Esophagus mucosa (tissue), 1 donor: ENCODE results near the gene M6PR. TPM values are rescaled to one million over a fixed set of nuclear protein-coding genes. Genes with fewer than 3 reads are reported as not detected.
"Not testable (repeated sequence)": the region's sequence is repeated elsewhere in the genome, so short reads cannot be mapped to it uniquely, and the experiment has no call there.

ENCODE experiments used
- ATAC-seq: fragments of 200-7000 bp; cut with Tn5 transposase; one replicate; pipeline ENCODE4 v1.9.1; 2020
- total RNA-seq: library from RNA; stranded (reverse); gene quantifications from one replicate; pipeline ENCODE4 v1.2.4, GENCODE V29; 2023
- donor health status: DM: yes; HTN: yes; CAD: no.

Gene M6PR
- total RNA-seq, 1 donor from 2014 or later: 82.1 TPM

GRCh38 chr12:8911606-8912268, 37.7 kb downstream of the M6PR start:
- ATAC-seq: no peak

DNA sequence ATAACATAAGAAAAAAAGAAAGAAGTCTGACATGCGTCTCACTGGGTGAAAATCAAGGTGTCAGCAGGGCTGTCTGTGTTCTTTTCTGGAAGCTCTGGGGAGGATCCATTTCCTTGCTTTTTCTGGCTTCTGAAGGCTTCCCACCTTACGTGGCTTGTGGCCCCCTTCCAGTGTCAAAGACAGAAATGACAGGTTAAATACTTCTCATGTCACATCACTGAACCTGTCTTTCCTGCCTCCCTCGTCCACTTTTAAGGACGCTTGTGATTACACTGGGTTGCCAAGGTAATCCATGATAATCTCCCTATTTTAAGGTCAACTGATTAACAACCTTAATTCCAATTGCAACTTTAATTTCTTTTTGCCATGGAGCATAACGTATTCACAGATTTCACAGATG, 39.7 kb downstream of the M6PR start:
- no peak for ATAC-seq

DNA sequence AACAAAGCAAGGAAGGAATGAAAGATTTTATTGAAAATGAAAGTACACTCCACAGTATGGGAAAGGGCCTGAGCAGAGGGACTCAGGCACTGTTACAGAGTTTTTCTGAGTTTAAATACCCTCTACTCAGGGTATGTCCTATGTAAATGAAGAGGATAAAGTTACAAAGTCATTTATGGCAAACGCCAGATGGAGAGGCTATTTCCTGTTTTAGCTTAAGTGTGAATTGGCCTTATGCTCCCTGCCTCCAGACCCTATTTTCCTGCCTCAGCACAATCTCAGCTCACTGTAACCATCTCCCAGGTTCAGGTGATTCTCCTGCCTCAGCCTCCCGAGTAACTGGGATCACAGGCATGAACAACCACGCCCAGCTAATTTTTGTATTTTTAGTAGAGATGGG, 41.9 kb downstream of the M6PR start:
- no peak for ATAC-seq

GRCh38 chr12:8906266-8907180, 42.9 kb downstream of the M6PR start:
- no peak for ATAC-seq

DNA sequence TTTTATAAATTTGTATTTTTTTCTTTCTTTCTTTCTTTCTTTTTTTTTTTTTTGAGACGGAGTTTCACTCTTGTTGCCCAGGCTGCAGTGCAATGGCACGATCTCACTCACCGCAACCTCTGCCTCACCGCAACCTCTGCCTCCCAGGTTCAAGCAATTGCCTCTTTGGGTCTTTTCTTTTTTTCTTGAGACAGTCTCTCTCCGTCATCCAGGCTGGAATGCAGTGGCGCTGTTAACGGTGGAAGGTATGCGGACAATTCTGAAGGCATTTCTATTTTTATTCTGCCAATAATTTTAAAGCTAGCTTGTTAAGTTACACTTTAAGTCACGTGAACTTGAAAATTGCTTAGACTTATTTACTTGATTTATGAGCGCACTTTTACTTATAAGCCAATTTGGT, 43.9 kb downstream of the M6PR start:
- ATAC-seq: no peak

DNA sequence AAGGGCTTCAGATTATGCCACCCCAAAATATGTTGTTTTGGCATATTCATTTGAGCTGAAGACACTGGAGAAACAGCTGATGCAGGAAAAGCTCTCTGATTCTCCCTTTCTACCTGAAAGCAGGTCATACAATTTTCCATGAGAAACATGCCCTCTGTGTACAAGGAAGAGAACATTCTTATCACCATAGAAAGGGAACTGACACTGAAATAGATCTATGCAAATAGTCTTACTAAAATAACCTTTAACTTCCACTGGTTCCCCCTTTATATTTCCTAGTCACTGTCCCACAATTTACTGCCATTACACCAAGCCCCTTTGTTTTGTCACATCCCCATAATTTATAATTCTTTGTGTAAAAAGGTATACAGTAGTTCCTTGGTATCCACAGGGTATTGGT, 44.8 kb downstream of the M6PR start:
- no peak for ATAC-seq

DNA sequence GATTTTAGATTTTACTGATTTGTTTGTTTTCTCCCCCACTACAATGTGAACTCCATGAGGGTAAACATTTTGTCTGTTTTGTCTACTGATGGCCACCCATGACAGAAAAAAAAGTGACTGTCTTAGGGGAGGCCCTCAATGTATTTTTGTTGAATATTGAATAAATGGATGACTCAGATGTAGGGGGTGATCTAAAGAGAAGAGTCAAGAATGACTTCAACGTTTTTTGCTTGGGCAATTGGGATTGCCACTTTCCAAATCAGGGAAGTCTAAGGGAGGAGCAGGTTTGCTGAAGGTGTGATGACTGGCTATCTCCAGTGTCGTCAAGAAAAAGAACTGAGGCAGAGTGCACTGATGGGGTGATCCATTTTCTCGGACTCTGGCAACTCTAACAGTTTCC, 45.8 kb downstream of the M6PR start:
- ATAC-seq: no peak

- ATAC-seq: not testable (repeated sequence)
These were observed 46.7 kb downstream of the M6PR start for GRCh38 chr12:8902703-8903102.

DNA sequence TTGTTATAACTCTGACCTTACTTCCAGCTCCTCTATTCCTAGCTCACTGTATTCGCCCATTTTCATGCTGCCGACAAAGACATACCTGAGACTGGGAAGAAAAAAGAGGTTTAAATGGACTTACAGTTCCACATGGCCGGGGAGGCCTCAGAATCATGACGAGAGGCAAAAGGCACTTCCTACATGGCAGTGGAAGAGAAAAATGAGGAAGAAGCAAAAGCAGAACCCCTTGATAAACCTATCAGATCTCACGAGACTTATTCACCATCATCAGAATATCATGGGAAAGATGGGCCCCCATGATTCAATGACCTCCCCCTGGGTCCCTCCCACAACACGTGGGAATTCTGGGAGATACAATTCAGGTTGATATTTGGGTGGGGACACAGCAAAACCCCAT, 49.6 kb downstream of the M6PR start:
- no peak for ATAC-seq

- ATAC-seq: no peak
These were observed 52.4 kb downstream of the M6PR start for GRCh38 chr12:8897081-8897480.

DNA sequence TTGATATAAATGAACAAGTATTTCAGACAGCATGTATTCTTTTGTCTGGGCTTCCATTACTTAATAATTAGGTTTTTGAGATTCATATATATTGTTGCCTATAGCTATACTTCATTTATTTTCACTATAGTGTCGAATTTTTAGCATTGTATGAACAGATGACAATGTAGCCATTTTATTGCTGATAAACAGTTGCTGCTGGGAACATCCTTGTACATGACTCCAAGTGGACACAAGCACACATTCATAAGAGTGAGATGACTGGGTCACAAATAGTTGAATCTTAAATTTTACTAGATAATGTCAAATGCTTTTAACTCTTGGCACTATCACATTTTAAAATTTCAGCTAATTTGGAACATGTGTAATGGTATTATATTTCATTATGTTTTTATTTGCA, 54.5 kb downstream of the M6PR start:
- no peak for ATAC-seq

GRCh38 chr12:8894378-8894777, 55.1 kb downstream of the M6PR start:
- no peak for ATAC-seq

DNA sequence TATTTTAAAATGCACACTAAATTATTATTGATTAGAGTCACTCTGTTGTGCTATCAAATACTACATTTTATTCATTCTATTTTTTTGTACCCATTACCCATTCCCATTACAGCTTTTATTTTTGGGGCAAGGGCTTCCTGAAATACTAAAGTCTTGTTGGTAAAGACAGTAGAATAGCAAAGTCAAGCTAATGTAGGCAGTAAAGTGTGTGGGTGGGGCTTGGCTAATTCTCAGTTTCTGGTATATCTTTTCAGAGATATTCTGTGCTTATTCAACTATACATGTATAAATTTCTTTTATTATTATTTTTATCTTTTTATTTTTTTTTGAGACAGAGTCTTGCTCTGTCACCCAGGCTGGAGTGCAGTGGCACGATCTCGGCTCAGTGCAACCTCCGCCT, 57.5 kb downstream of the M6PR start:
- ATAC-seq: no peak

Other genes with a start within 250 kb of the M6PR start
- gene A2ML1, start 127.0 kb downstream of the M6PR start, total RNA-seq: 720 TPM
- gene PHC1, start 35.1 kb downstream of the M6PR start, total RNA-seq: 14.5 TPM
- gene KLRG1, start 39.9 kb upstream of the M6PR start, total RNA-seq: 0.48 TPM
- 86.9 TPM for gene A2M, start 166.3 kb upstream of the M6PR start, total RNA-seq